OCI-LY1 (cell line): ENCODE data around the gene FMN1.

Experiments
- H2AFZ ChIP-seq: fragments of 200-600 bp; sonication (generic), shearing (Covaris generic); 2 replicates; pipeline ENCODE4 v1.6.0; 2014; ENCODE audit warnings: antibody characterized with exemption, mild to moderate bottlenecking, low read length
- H3F3A ChIP-seq: fragments of 200-600 bp; sonication (generic), shearing (Covaris generic); 2 replicates; pipeline ENCODE4 v1.6.0; 2014; ENCODE audit warnings: mild to moderate bottlenecking, antibody characterized with exemption, low read length, moderate library complexity; ENCODE audit not compliant: insufficient read depth
- H3K27ac ChIP-seq: fragments of 200-600 bp; sonication (generic); 2 replicates; pipeline ENCODE4 v1.5.1; 2014; ENCODE audit warnings: low read length, mixed run types, mild to moderate bottlenecking, low read depth; ENCODE audit not compliant: poor library complexity, severe bottlenecking
- H3K27me3 ChIP-seq: fragments of 200-600 bp; sonication (generic); 2 replicates; pipeline ENCODE4 v1.6.0; 2014; ENCODE audit warnings: antibody characterized with exemption, mild to moderate bottlenecking, low read length, moderate library complexity; ENCODE audit not compliant: insufficient read depth
- H3K36me3 ChIP-seq: fragments of 200-600 bp; sonication (generic); 2 replicates; pipeline ENCODE4 v1.6.1; 2014; ENCODE audit warnings: mild to moderate bottlenecking, antibody characterized with exemption, low read length, moderate library complexity, mixed read lengths; ENCODE audit not compliant: insufficient read depth
- H3K4me1 ChIP-seq: fragments of 200-600 bp; sonication (generic); 2 replicates; pipeline ENCODE4 v1.5.1; 2014; ENCODE audit warnings: mild to moderate bottlenecking, low read length, moderate library complexity; ENCODE audit not compliant: insufficient read depth, severe bottlenecking
- H3K4me2 ChIP-seq: fragments of 200-600 bp; sonication (generic), shearing (Covaris generic); 2 replicates; pipeline ENCODE4 v1.6.1; 2014; ENCODE audit warnings: low read length
- H3K4me3 ChIP-seq: fragments of 200-600 bp; sonication (generic); 2 replicates; pipeline ENCODE4 v1.5.1; 2014; ENCODE audit warnings: low read length, low read depth, mild to moderate bottlenecking, mixed read lengths; ENCODE audit not compliant: poor library complexity, severe bottlenecking
- H3K79me2 ChIP-seq: fragments of 200-600 bp; shearing (Covaris generic); 2 replicates; pipeline ENCODE4 v1.6.1; 2016; ENCODE audit warnings: mixed run types, low read length, mixed read lengths; ENCODE audit not compliant: insufficient read depth
- H3K9ac ChIP-seq: fragments of 200-600 bp; sonication (generic), shearing (Covaris generic); 2 replicates; pipeline ENCODE4 v1.6.1; 2014; ENCODE audit warnings: mild to moderate bottlenecking, low read length, mixed read lengths
- H3K9me2 ChIP-seq: fragments of 200-600 bp; sonication (generic), shearing (Covaris generic); 2 replicates; pipeline ENCODE4 v1.6.1; 2014; ENCODE audit warnings: low read depth, mild to moderate bottlenecking, low read length, mixed read lengths
- H3K9me3 ChIP-seq: fragments of 200-600 bp; shearing (Covaris generic); 2 replicates; pipeline ENCODE4 v1.6.1; 2014; ENCODE audit warnings: low read length, mixed read lengths
- H4K20me1 ChIP-seq: fragments of 200-600 bp; sonication (generic), shearing (Covaris generic); 2 replicates; pipeline ENCODE4 v1.6.0; 2016; ENCODE audit warnings: mild to moderate bottlenecking, low read length; ENCODE audit not compliant: insufficient read depth
- CTCF ChIP-seq: fragments of 200-600 bp; sonication (generic), shearing (Covaris generic); IDR thresholded peaks from 2 replicates; pipeline ENCODE4 v1.5.1; 2017; ENCODE audit warnings: mild to moderate bottlenecking, antibody characterized with exemption, low read length, moderate library complexity, mixed read lengths
- EZH2 ChIP-seq: fragments of 200-600 bp; sonication (generic), shearing (Covaris generic); IDR thresholded peaks from 2 replicates; pipeline ENCODE4 v1.8.0; 2017; ENCODE audit warnings: borderline replicate concordance, mixed run types, mild to moderate bottlenecking, antibody characterized with exemption, low read length, moderate library complexity, mixed read lengths

Gene FMN1

DNA sequence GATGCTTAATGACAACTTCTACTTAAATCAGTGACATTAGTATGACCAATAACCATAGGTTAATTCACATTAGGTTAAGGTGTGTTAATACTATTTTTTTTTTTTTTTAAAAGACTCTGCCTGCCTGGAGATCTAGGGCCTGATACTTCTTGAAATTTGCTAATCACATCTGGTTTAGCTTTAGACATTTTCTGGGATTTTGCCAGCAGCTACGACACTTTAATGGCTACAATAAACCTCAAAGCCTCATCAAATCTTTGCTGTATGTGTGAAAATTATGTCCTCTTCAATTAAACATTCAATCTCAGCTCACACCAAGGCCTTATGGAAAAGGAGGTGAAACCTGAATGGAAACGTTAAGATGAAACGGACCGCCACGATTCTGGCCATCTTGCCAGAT is 308.8 kb downstream of the FMN1 start:
- Histone ChIP-seq H3K4me1 (no peaks in the 10 kb centered on the region), H3K9me3 (no peaks in the 10 kb centered on the region)
- no peak for TF ChIP-seq EZH2
- TF ChIP-seq CTCF = no peak

DNA sequence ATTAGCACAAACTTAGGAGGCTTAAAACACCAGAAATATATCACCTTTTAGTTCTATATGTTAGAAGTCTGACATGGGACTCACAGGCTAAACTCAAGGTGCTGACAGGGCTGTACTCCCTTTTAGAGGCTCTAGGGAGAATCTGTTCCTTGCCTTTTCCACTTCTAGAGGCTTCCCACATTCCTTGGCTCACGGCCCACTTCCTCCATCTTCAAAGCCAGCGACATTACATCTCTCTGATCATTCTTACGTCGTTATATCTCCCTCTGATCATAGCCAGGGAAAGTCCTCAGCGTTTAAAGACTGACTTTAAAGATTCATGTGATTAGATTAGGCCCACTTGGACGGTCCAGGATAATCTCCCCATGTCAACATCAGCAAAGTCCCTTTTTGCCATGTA is 310.4 kb downstream of the FMN1 start:
- Histone ChIP-seq H3K36me3 (no peaks in the 10 kb centered on the region), H3K79me2 (no peaks in the 10 kb centered on the region), H3K4me2 (no peak overlapping the region), H3K27me3 (no peaks in the 10 kb centered on the region), H4K20me1 (no peaks in the 10 kb centered on the region), H3K9ac (no peak overlapping the region), H3K27ac (no peak overlapping the region), H3F3A (no peaks in the 10 kb centered on the region), H3K9me3 (no peaks in the 10 kb centered on the region), H3K9me2 (no peaks in the 10 kb centered on the region), H2AFZ (no peak overlapping the region), H3K4me3 (no peak overlapping the region), H3K4me1 (no peaks in the 10 kb centered on the region)
- no peak for TF ChIP-seq CTCF
- no peak for TF ChIP-seq EZH2

More for the DNA sequence above, 308.8 kb downstream of the FMN1 start:
- H3K27ac ChIP-seq = no peak overlapping the region
- H3K4me2 ChIP-seq = no peak overlapping the region
- no peak overlapping the region for H2AFZ ChIP-seq
- no peaks in the 10 kb centered on the region for H3K79me2 ChIP-seq
- no peaks in the 10 kb centered on the region for H3K9me2 ChIP-seq
- no peak overlapping the region for H3K4me3 ChIP-seq
- no peaks in the 10 kb centered on the region for H4K20me1 ChIP-seq
- no peaks in the 10 kb centered on the region for H3K27me3 ChIP-seq
- H3K9ac ChIP-seq = no peak overlapping the region
- H3K36me3 ChIP-seq = no peaks in the 10 kb centered on the region
- no peaks in the 10 kb centered on the region for H3F3A ChIP-seq

GRCh38 chr15:32882955-32883354 is 311.6 kb downstream of the FMN1 start:
- Histone ChIP-seq H2AFZ (no peak overlapping the region), H3K79me2 (no peaks in the 10 kb centered on the region), H3K36me3 (no peaks in the 10 kb centered on the region), H3K9ac (no peak overlapping the region), H3K27ac (no peak overlapping the region), H3K4me2 (no peak overlapping the region), H4K20me1 (no peaks in the 10 kb centered on the region), H3K9me3 (no peaks in the 10 kb centered on the region), H3K4me1 (no peaks in the 10 kb centered on the region), H3F3A (no peaks in the 10 kb centered on the region), H3K9me2 (no peaks in the 10 kb centered on the region), H3K4me3 (no peak overlapping the region), H3K27me3 (no peaks in the 10 kb centered on the region)
- TF ChIP-seq EZH2 = no peak
- TF ChIP-seq CTCF = no peak
